GM21529 (cell line): ENCODE results near the gene POC1A.

Experiments used
- ATAC-seq: cut with Tn5 transposase; IDR thresholded peaks from one replicate; pipeline ENCODE4 v1.9.1; 2021; ENCODE audit not compliant: unreplicated experiment

Gene POC1A

GRCh38 chr3:52086976-52087663 is 67.1 kb downstream of the POC1A start:
- ATAC-seq = no peak

- no peak for ATAC-seq
Observed at GRCh38 chr3:52086461-52086860, 67.8 kb downstream of the POC1A start.

GRCh38 chr3:52085681-52086282 is 68.4 kb downstream of the POC1A start:
- no peak for ATAC-seq

- no peak for ATAC-seq
Observed at GRCh38 chr3:52084954-52085680, 69.1 kb downstream of the POC1A start.

- no peak for ATAC-seq
Observed at GRCh38 chr3:52084216-52084945, 69.8 kb downstream of the POC1A start.

- no peak for ATAC-seq
Observed at GRCh38 chr3:52083556-52084087, 70.6 kb downstream of the POC1A start.

- ATAC-seq = no peak
Observed at GRCh38 chr3:52082951-52083350, 71.3 kb downstream of the POC1A start.

- ATAC-seq = no peak
Observed at GRCh38 chr3:52080830-52081719, 73.1 kb downstream of the POC1A start.

GRCh38 chr3:52079958-52080357 is 74.3 kb downstream of the POC1A start:
- ATAC-seq = no peak

GRCh38 chr3:52078781-52079560 is 75.3 kb downstream of the POC1A start:
- no peak for ATAC-seq

- no peak for ATAC-seq
Observed at GRCh38 chr3:52077925-52078324, 76.3 kb downstream of the POC1A start.

- no peak for ATAC-seq
Observed at GRCh38 chr3:52076896-52077780, 77.1 kb downstream of the POC1A start.

GRCh38 chr3:52073490-52073889 is 80.7 kb downstream of the POC1A start:
- no peak for ATAC-seq

- no peak for ATAC-seq
Observed at GRCh38 chr3:52072471-52072870, 81.8 kb downstream of the POC1A start.

GRCh38 chr3:52072020-52072419 is 82.2 kb downstream of the POC1A start:
- ATAC-seq = no peak

GRCh38 chr3:52070724-52071621 is 83.2 kb downstream of the POC1A start:
- ATAC-seq = no peak

- ATAC-seq = no peak
Observed at GRCh38 chr3:52069855-52070254, 84.4 kb downstream of the POC1A start.

GRCh38 chr3:52069135-52069534 is 85.1 kb downstream of the POC1A start:
- ATAC-seq = no peak
